Fibroblast of villous mesenchyme (primary cell): ENCODE results near the gene SLC38A10. TPM values are rescaled to one million over a fixed set of nuclear protein-coding genes. Genes with fewer than 3 reads are reported as not detected.
"Not testable (repeated sequence)": the region's sequence is repeated elsewhere in the genome, so short reads cannot be mapped to it uniquely, and the experiment has no call there.

Source experiments
- DNase-seq: peaks from one replicate; pipeline ENCODE4 v3.0.0-alpha.2; 2010; ENCODE audit warnings: low read depth
- H3K4me3 ChIP-seq: 2 replicates; pipeline ENCODE4 v1.5.1; 2011; ENCODE audit warnings: low read depth, mild to moderate bottlenecking, low read length
- total RNA-seq: library from RNA; depleted of rRNA; stranded (reverse); fragments of >200 nt; gene quantifications from 2 replicates; pipeline ENCODE4 v1.2.3, GENCODE V29; 2012
- TF ChIP-seq, protein P1 (sequence below): IDR thresholded peaks from 2 replicates; pipeline ENCODE4 v1.5.1; 2012; ENCODE audit warnings: low read depth, mild to moderate bottlenecking, low read length; ENCODE audit not compliant: insufficient read depth

SLC38A10 gene
- total RNA-seq, 1 donor: 51.4 TPM

- no peak for DNase-seq
- H3K4me3 ChIP-seq: no peak overlapping the region
- TF ChIP-seq, protein P1, sequence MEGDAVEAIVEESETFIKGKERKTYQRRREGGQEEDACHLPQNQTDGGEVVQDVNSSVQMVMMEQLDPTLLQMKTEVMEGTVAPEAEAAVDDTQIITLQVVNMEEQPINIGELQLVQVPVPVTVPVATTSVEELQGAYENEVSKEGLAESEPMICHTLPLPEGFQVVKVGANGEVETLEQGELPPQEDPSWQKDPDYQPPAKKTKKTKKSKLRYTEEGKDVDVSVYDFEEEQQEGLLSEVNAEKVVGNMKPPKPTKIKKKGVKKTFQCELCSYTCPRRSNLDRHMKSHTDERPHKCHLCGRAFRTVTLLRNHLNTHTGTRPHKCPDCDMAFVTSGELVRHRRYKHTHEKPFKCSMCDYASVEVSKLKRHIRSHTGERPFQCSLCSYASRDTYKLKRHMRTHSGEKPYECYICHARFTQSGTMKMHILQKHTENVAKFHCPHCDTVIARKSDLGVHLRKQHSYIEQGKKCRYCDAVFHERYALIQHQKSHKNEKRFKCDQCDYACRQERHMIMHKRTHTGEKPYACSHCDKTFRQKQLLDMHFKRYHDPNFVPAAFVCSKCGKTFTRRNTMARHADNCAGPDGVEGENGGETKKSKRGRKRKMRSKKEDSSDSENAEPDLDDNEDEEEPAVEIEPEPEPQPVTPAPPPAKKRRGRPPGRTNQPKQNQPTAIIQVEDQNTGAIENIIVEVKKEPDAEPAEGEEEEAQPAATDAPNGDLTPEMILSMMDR: no peak
These were observed 63.9 kb downstream of the SLC38A10 start for GRCh38 chr17:81231121-81231645.

- DNase-seq: no peak
- no peak overlapping the region for H3K4me3 ChIP-seq
- TF ChIP-seq, protein P1: peak; percentile 42
These were observed 64.9 kb downstream of the SLC38A10 start for GRCh38 chr17:81230043-81230820.

DNA sequence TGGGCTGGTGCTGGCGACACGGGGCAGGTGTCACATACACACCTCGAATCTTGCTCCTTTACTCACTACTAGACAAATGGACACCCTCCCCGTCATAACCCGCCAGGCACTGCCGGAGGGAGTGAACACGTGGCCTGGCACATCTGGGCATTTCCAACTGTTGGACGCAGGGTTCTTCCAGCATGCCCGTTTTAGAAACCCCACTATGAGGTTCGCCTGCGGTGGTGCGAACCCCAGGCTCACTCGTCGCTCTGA lies 65.5 kb downstream of the SLC38A10 start:
- TF ChIP-seq, protein P1: no peak
- no peak overlapping the region for H3K4me3 ChIP-seq
- DNase-seq: no peak

- no peak overlapping the region for H3K4me3 ChIP-seq
- no peak for DNase-seq
- TF ChIP-seq, protein P1: no peak
These were observed 66.1 kb downstream of the SLC38A10 start for GRCh38 chr17:81228834-81229665.

- no peak overlapping the region for H3K4me3 ChIP-seq
- no peak for DNase-seq
- TF ChIP-seq, protein P1: no peak
These were observed 66.7 kb downstream of the SLC38A10 start for GRCh38 chr17:81228420-81228819.

- H3K4me3 ChIP-seq, DNase-seq: not testable (repeated sequence)
These were observed 67.5 kb downstream of the SLC38A10 start for GRCh38 chr17:81227630-81228029.

- TF ChIP-seq, protein P1: no peak
- peak overlapping the region; percentile 54 for H3K4me3 ChIP-seq
- no peak for DNase-seq
These were observed 71.4 kb downstream of the SLC38A10 start for GRCh38 chr17:81223762-81224130.
